Measurements from ENCODE around the gene CD63. TPM values are rescaled to one million over a fixed set of nuclear protein-coding genes. Genes with fewer than 3 reads are reported as not detected.

The CD63 gene
- total RNA-seq, 4 donors from 2014 or later: 144 to 349 (median 264) TPM

GRCh38 chr12:55688716-55689655, 39.8 kb downstream of the CD63 start:
- TF ChIP-seq POLR2A (IDR thresholded peaks at IDR 0.05) (no peak), CTCF (IDR thresholded peaks at IDR 0.05) (no peak)
- Histone ChIP-seq H3K4me1 (no peaks in the 10 kb centered on the region), H3K27ac (no peak overlapping the region), H3K27me3 (no peaks in the 10 kb centered on the region), H3K9me3 (no peaks in the 10 kb centered on the region), H3K36me3 (peaks cover 0 to 27% (median 0%) of the 10 kb centered on the region in 3 donors), H3K4me3 (no peak overlapping the region)
- WGBS, 2 donors: 81 to 89% methylated on average over 15 to 16 of the region's 16 CpGs
- DNase-seq: no peak
- intact Hi-C loops (cut with DNase I): no loop called here

- no peak overlapping the region for H3K4me3 ChIP-seq
- H3K4me1 ChIP-seq: no peaks in the 10 kb centered on the region
- DNase-seq: no peak
- H3K36me3 ChIP-seq: peaks cover 0 to 14% (median 0%) of the 10 kb centered on the region in 3 donors
- intact Hi-C loops (cut with DNase I): no loop called here
- no peaks in the 10 kb centered on the region for H3K9me3 ChIP-seq
- H3K27ac ChIP-seq: no peak overlapping the region
- TF ChIP-seq POLR2A (IDR thresholded peaks at IDR 0.05) (no peak), CTCF (IDR thresholded peaks at IDR 0.05) (no peak)
- H3K27me3 ChIP-seq: no peaks in the 10 kb centered on the region
Measured at GRCh38 chr12:55687746-55688145, 41.1 kb downstream of the CD63 start.

GRCh38 chr12:55686366-55687010, 42.3 kb downstream of the CD63 start:
- H3K9me3 ChIP-seq: no peaks in the 10 kb centered on the region
- peaks cover 2 to 9% (median 6%) of the 10 kb centered on the region in 3 donors for H3K4me1 ChIP-seq
- DNase-seq: no peak
- peaks cover 0 to 6% (median 0%) of the 10 kb centered on the region in 4 donors for H3K27me3 ChIP-seq
- no peak overlapping the region for H3K4me3 ChIP-seq
- intact Hi-C loops (cut with DNase I): no loop called here
- 80 to 83% methylated on average over 9 of the region's 9 CpGs for WGBS, 2 donors
- H3K27ac ChIP-seq: no peak overlapping the region
- peaks cover 0 to 5% (median 0%) of the 10 kb centered on the region in 3 donors for H3K36me3 ChIP-seq
- TF ChIP-seq POLR2A (IDR thresholded peaks at IDR 0.05) (no peak), CTCF (IDR thresholded peaks at IDR 0.05) (no peak)

GRCh38 chr12:55685671-55686070, 43.1 kb downstream of the CD63 start:
- Histone ChIP-seq H3K4me1 (peaks cover 6 to 15% (median 10%) of the 10 kb centered on the region in 3 donors), H3K36me3 (peaks cover 0 to 5% (median 0%) of the 10 kb centered on the region in 3 donors), H3K27me3 (peaks cover 0 to 12% (median 0%) of the 10 kb centered on the region in 4 donors), H3K27ac (no peak overlapping the region), H3K4me3 (no peak overlapping the region), H3K9me3 (no peaks in the 10 kb centered on the region)
- intact Hi-C loops (cut with DNase I): no loop called here
- DNase-seq: no peak
- WGBS, 2 donors: 87 to 89% methylated on average over 5 of the region's 5 CpGs
- TF ChIP-seq POLR2A (IDR thresholded peaks at IDR 0.05): no peak
- TF ChIP-seq CTCF (IDR thresholded peaks at IDR 0.05): no peak
